Mesenchymal stem cell (in vitro differentiated cells and primary cell): ENCODE measurements around the gene PLEK.

Experiments
- DNase-seq: peaks from one replicate; pipeline ENCODE4 v3.0.0-alpha.2; 2013
- H2AFZ ChIP-seq: one replicate; pipeline ENCODE4 v1.6.1; 2013; ENCODE audit warnings: low read depth, mild to moderate bottlenecking, control low read depth, inconsistent platforms, low read length, moderate library complexity
- H2AK5ac ChIP-seq: 2 replicates; pipeline ENCODE4 v1.6.1; 2013; ENCODE audit warnings: low read length, moderate library complexity, mild to moderate bottlenecking, inconsistent platforms; ENCODE audit not compliant: severe bottlenecking
- H2BK120ac ChIP-seq: one replicate; pipeline ENCODE4 v1.6.1; 2013; ENCODE audit warnings: low read depth, mild to moderate bottlenecking, inconsistent platforms, low read length, moderate library complexity
- H2BK12ac ChIP-seq, 2 experiments: one replicate each; pipeline ENCODE4 v1.6.1; 2013; ENCODE audit warnings: inconsistent platforms in 2 of 2, low read length in 2 of 2, mild to moderate bottlenecking in 2 of 2, moderate library complexity in 2 of 2, control low read depth in 1 of 2
- H2BK15ac ChIP-seq: one replicate; pipeline ENCODE4 v1.6.1; 2013; ENCODE audit warnings: mild to moderate bottlenecking, low read depth, inconsistent platforms; ENCODE audit not compliant: poor library complexity, severe bottlenecking
- H2BK5ac ChIP-seq: 2 replicates; pipeline ENCODE4 v1.6.1; 2013; ENCODE audit warnings: low read depth, mild to moderate bottlenecking, low read length, control low read depth, inconsistent platforms; ENCODE audit not compliant: poor library complexity, severe bottlenecking
- H3K14ac ChIP-seq, 2 experiments: one replicate each; pipeline ENCODE4 v1.6.1; 2013; ENCODE audit warnings: inconsistent platforms in 2 of 2, low read length in 2 of 2, control low read depth in 1 of 2, mild to moderate bottlenecking in 1 of 2, moderate library complexity in 1 of 2
- H3K18ac ChIP-seq, 2 experiments: one replicate each; pipeline ENCODE4 v1.6.1; 2013; ENCODE audit warnings: inconsistent platforms in 2 of 2, low read length in 2 of 2, control low read depth in 1 of 2, low read depth in 1 of 2, mild to moderate bottlenecking in 1 of 2
- H3K23ac ChIP-seq, 2 experiments: one replicate each; pipeline ENCODE4 v1.6.1; 2013; ENCODE audit warnings: inconsistent platforms in 2 of 2, low read length in 2 of 2, mild to moderate bottlenecking in 2 of 2, moderate library complexity in 2 of 2, control low read depth in 1 of 2
- H3K27ac ChIP-seq: 2 replicates; pipeline ENCODE4 v1.5.1; 2013; ENCODE audit warnings: mild to moderate bottlenecking, moderate library complexity, low read length, control low read depth, inconsistent platforms; ENCODE audit not compliant: poor library complexity, severe bottlenecking
- H3K27me3 ChIP-seq, 2 experiments: 2 replicates each; pipeline versions ENCODE4 v1.6.1 to v1.7.0; 2013; ENCODE audit warnings: low read length in 2 of 2, mild to moderate bottlenecking in 2 of 2, moderate library complexity in 2 of 2, control low read depth in 1 of 2, inconsistent platforms in 1 of 2; ENCODE audit not compliant: control insufficient read depth in 1 of 2, insufficient read depth in 1 of 2
- H3K36me3 ChIP-seq, 2 experiments: 2 replicates each; pipeline versions ENCODE4 v1.6.1 to v1.7.0; 2013; ENCODE audit warnings: low read length in 2 of 2, control low read depth in 1 of 2, inconsistent platforms in 1 of 2, low read depth in 1 of 2, mild to moderate bottlenecking in 1 of 2; ENCODE audit not compliant: insufficient read depth in 2 of 2, control insufficient read depth in 1 of 2
- H3K4ac ChIP-seq, 2 experiments: one replicate each; pipeline ENCODE4 v1.6.1; 2013; ENCODE audit warnings: inconsistent platforms in 2 of 2, low read length in 2 of 2, mild to moderate bottlenecking in 2 of 2, moderate library complexity in 2 of 2, control low read depth in 1 of 2, low read depth in 1 of 2
- H3K4me1 ChIP-seq: 2 replicates; pipeline ENCODE4 v1.6.1; 2013; ENCODE audit warnings: low read depth, low read length, control low read depth; ENCODE audit not compliant: control insufficient read depth, insufficient read depth
- H3K4me2 ChIP-seq: 2 replicates; pipeline ENCODE4 v1.6.1; 2013; ENCODE audit warnings: low read length, mild to moderate bottlenecking, inconsistent platforms; ENCODE audit not compliant: poor library complexity, severe bottlenecking
- H3K4me3 ChIP-seq, 2 experiments: 2 replicates each; pipeline versions ENCODE4 v1.5.1 to v1.7.0; 2013; ENCODE audit warnings: low read length in 2 of 2, mild to moderate bottlenecking in 2 of 2, control low read depth in 1 of 2, low read depth in 1 of 2; ENCODE audit not compliant: insufficient read depth in 1 of 2
- H3K79me1 ChIP-seq: replicated peaks from 2 replicates; pipeline ENCODE4 v1.6.1; 2013; ENCODE audit warnings: mild to moderate bottlenecking, control low read depth, low read length, inconsistent platforms; ENCODE audit not compliant: poor library complexity, severe bottlenecking
- H3K9ac ChIP-seq: 2 replicates; pipeline ENCODE4 v1.7.0; 2013; ENCODE audit warnings: mild to moderate bottlenecking, low read length, moderate library complexity
- H3K9me3 ChIP-seq: 2 replicates; pipeline ENCODE4 v1.7.0; 2013; ENCODE audit warnings: mild to moderate bottlenecking, low read length; ENCODE audit not compliant: control insufficient read depth
- H4K8ac ChIP-seq: one replicate; pipeline ENCODE4 v1.6.1; 2013; ENCODE audit warnings: inconsistent platforms, mild to moderate bottlenecking, low read length, moderate library complexity
- H4K91ac ChIP-seq: one replicate; pipeline ENCODE4 v1.6.1; 2013; ENCODE audit warnings: mild to moderate bottlenecking, low read length, inconsistent platforms
- WGBS: methylation state at CpG from one replicate; pipeline ENCODE4 v1.1.7; 2013; ENCODE audit warnings: mixed read lengths; 5-methylcytosine and 5-hydroxymethylcytosine counted together

Gene PLEK

GRCh38 chr2:68411397-68412126 lies 46.5 kb downstream of the PLEK start:
- Histone ChIP-seq H3K18ac (no peak overlapping the region), H3K27ac (no peak overlapping the region), H3K9ac (no peak overlapping the region), H2AK5ac (no peak overlapping the region), H4K91ac (no peak overlapping the region), H2BK12ac (no peak overlapping the region), H2BK5ac (no peak overlapping the region), H3K4me3 (no peak overlapping the region), H3K79me1 (no peaks in the 10 kb centered on the region), H2AFZ (no peak overlapping the region), H3K9me3 (no peaks in the 10 kb centered on the region), H3K4me2 (no peak overlapping the region), H3K4ac (no peak overlapping the region), H4K8ac (no peak overlapping the region), H2BK15ac (no peak overlapping the region), H2BK120ac (no peak overlapping the region), H3K27me3 (no peaks in the 10 kb centered on the region), H3K23ac (no peak overlapping the region), H3K14ac (no peak overlapping the region), H3K36me3 (no peaks in the 10 kb centered on the region), H3K4me1 (no peaks in the 10 kb centered on the region)
- DNase-seq, result no peak
- WGBS, result 88% methylated on average over 1 of the region's 4 CpGs

- Histone ChIP-seq H4K91ac (no peak overlapping the region), H2BK15ac (no peak overlapping the region), H3K9ac (no peak overlapping the region), H3K27ac (no peak overlapping the region), H3K36me3 (no peaks in the 10 kb centered on the region), H3K79me1 (no peaks in the 10 kb centered on the region), H2AFZ (no peak overlapping the region), H3K23ac (no peak overlapping the region), H2BK120ac (no peak overlapping the region), H2BK5ac (no peak overlapping the region), H3K27me3 (no peaks in the 10 kb centered on the region), H3K14ac (no peak overlapping the region), H3K4me1 (no peaks in the 10 kb centered on the region), H3K18ac (no peak overlapping the region), H2AK5ac (no peak overlapping the region), H2BK12ac (no peak overlapping the region), H3K4ac (no peak overlapping the region), H3K4me2 (no peak overlapping the region), H4K8ac (no peak overlapping the region), H3K9me3 (no peaks in the 10 kb centered on the region), H3K4me3 (no peak overlapping the region)
- 98% methylated on average over 3 of the region's 4 CpGs for WGBS
- DNase-seq, result no peak
Observed at GRCh38 chr2:68412127-68412819, 47.2 kb downstream of the PLEK start.

- Histone ChIP-seq H4K8ac (no peak overlapping the region), H4K91ac (no peak overlapping the region), H2BK15ac (no peak overlapping the region), H3K9me3 (no peaks in the 10 kb centered on the region), H3K79me1 (no peaks in the 10 kb centered on the region), H2BK120ac (no peak overlapping the region), H2BK12ac (no peak overlapping the region), H2AFZ (no peak overlapping the region), H3K4me1 (no peaks in the 10 kb centered on the region), H3K18ac (no peak overlapping the region), H3K4me3 (no peak overlapping the region), H3K14ac (no peak overlapping the region), H3K4me2 (no peak overlapping the region), H3K9ac (no peak overlapping the region), H3K27ac (no peak overlapping the region), H3K27me3 (peaks cover under 1% of the 10 kb centered on the region in 2 experiments), H3K23ac (no peak overlapping the region), H2BK5ac (no peak overlapping the region), H3K4ac (no peak overlapping the region), H3K36me3 (no peaks in the 10 kb centered on the region), H2AK5ac (no peak overlapping the region)
- WGBS, result 96% methylated on average over 2 of the region's 2 CpGs
- DNase-seq, result no peak
Observed at GRCh38 chr2:68413466-68413865, 48.4 kb downstream of the PLEK start.

- Histone ChIP-seq H3K9ac (no peak overlapping the region), H3K18ac (no peak overlapping the region), H3K4me2 (no peak overlapping the region), H3K4me1 (no peaks in the 10 kb centered on the region), H3K36me3 (no peaks in the 10 kb centered on the region), H3K4ac (no peak overlapping the region), H2BK5ac (no peak overlapping the region), H4K91ac (no peak overlapping the region), H2AK5ac (no peak overlapping the region), H3K79me1 (no peaks in the 10 kb centered on the region), H3K23ac (no peak overlapping the region), H3K9me3 (no peaks in the 10 kb centered on the region), H4K8ac (no peak overlapping the region), H2BK15ac (no peak overlapping the region), H3K27ac (no peak overlapping the region), H3K4me3 (no peak overlapping the region), H2BK12ac (no peak overlapping the region), H3K27me3 (peaks cover 4 to 7% of the 10 kb centered on the region in 2 experiments), H2BK120ac (no peak overlapping the region), H2AFZ (no peak overlapping the region), H3K14ac (no peak overlapping the region)
- DNase-seq, result no peak
Observed at GRCh38 chr2:68414452-68414851, 49.4 kb downstream of the PLEK start.
